HL-60 (cell line): ENCODE data around the gene CHCHD6.

Experiments used
- GABPA ChIP-seq: IDR thresholded peaks from 2 replicates; pipeline ENCODE4 v1.6.1; 2012; ENCODE audit warnings: low read depth
- POLR2AphosphoS5 ChIP-seq: IDR thresholded peaks from 2 replicates; pipeline ENCODE4 v1.6.1; 2012; ENCODE audit warnings: low read depth
- REST ChIP-seq: IDR thresholded peaks from 2 replicates; pipeline ENCODE4 v1.6.1; 2012; ENCODE audit warnings: low read depth; ENCODE audit not compliant: insufficient replicate concordance
- SPI1 ChIP-seq: IDR thresholded peaks from 2 replicates; pipeline ENCODE4 v1.6.1; 2012; ENCODE audit warnings: low read depth, mild to moderate bottlenecking, borderline replicate concordance
- TF ChIP-seq, protein P1 (sequence below): IDR thresholded peaks from one replicate; pipeline ENCODE4 v1.5.1; 2011; ENCODE audit warnings: low read length, control low read depth, inconsistent platforms; ENCODE audit not compliant: insufficient read depth

- TF ChIP-seq POLR2AphosphoS5 (no peak), GABPA (no peak), REST (no peak), SPI1 (no peak)
- TF ChIP-seq, protein P1, sequence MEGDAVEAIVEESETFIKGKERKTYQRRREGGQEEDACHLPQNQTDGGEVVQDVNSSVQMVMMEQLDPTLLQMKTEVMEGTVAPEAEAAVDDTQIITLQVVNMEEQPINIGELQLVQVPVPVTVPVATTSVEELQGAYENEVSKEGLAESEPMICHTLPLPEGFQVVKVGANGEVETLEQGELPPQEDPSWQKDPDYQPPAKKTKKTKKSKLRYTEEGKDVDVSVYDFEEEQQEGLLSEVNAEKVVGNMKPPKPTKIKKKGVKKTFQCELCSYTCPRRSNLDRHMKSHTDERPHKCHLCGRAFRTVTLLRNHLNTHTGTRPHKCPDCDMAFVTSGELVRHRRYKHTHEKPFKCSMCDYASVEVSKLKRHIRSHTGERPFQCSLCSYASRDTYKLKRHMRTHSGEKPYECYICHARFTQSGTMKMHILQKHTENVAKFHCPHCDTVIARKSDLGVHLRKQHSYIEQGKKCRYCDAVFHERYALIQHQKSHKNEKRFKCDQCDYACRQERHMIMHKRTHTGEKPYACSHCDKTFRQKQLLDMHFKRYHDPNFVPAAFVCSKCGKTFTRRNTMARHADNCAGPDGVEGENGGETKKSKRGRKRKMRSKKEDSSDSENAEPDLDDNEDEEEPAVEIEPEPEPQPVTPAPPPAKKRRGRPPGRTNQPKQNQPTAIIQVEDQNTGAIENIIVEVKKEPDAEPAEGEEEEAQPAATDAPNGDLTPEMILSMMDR = no peak
These were observed 299.1 kb downstream of the CHCHD6 start for GRCh38 chr3:127003175-127003555.
